Measurements from ENCODE around the gene FTHL17.

DNA sequence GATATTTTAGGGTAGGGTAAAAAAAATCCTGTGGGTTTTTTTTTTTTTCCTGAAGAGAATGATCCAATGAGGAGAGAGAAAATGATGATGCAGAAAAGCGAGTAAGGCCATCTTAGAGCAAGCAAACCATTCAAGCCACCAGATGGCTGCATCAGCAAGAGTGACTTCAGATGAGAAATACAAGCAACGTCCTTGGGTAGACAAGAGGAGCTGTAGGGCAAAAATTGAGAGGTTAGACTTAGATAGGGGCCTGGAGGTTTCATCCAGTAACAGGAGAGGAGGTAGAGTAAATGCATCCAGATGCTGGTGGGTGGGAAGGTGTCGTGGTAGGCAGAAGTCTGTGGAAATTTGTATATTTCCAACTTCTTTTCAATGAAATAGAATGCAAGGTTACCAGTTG is 14.6 kb downstream of the FTHL17 start:
- TF ChIP-seq EZH2 (IDR thresholded peaks at IDR 0.05) (no peak), POLR2AphosphoS5 (IDR thresholded peaks at IDR 0.05; ENCODE audit: borderline replicate concordance, low read depth, low read length) (no peak), FOXP2 (optimal IDR thresholded peaks at IDR 0.05; ENCODE audit: control extremely low read depth, extremely low read length, insufficient read depth) (no peak)

Measured in SK-N-MC (cell line).